NCI-H2196 (cell line): ENCODE data around the gene LGR6.
"Not testable (repeated sequence)": the region's sequence is repeated elsewhere in the genome, so short reads cannot be mapped to it uniquely, and the experiment has no call there.

ENCODE experiments used
- DNase-seq: peaks from one replicate; lab custom pipeline; 2025; ENCODE audit not compliant: unreplicated experiment; lab: John Stamatoyannopoulos, UW

Gene LGR6

GRCh38 chr1:202317941-202318925, 124.6 kb downstream of the LGR6 start:
- no peak for DNase-seq

GRCh38 chr1:202319381-202320080, 125.9 kb downstream of the LGR6 start:
- no peak for DNase-seq

- DNase-seq = no peak
These were observed 126.4 kb downstream of the LGR6 start for GRCh38 chr1:202320081-202320405.

GRCh38 chr1:202323731-202324130, 130.1 kb downstream of the LGR6 start:
- no peak for DNase-seq

GRCh38 chr1:202324646-202325045, 131.0 kb downstream of the LGR6 start:
- DNase-seq = no peak

- DNase-seq = no peak
These were observed 136.3 kb downstream of the LGR6 start for GRCh38 chr1:202329891-202330290.

GRCh38 chr1:202333861-202334260, 140.3 kb downstream of the LGR6 start:
- DNase-seq = no peak

GRCh38 chr1:202343652-202344349, 150.2 kb downstream of the LGR6 start:
- peak; percentile 57 for DNase-seq

- DNase-seq = no peak
These were observed 154.5 kb downstream of the LGR6 start for GRCh38 chr1:202348005-202348508.

GRCh38 chr1:202348509-202349205, 155.1 kb downstream of the LGR6 start, which contains the start of gene PPP1R12B:
Gene PPP1R12B (plus strand): TSS chr1:202348699. CDS start chr1:202348852, 153 bp downstream.
- DNase-seq = peak; percentile 98

- no peak for DNase-seq
These were observed 155.8 kb downstream of the LGR6 start for GRCh38 chr1:202349206-202349928.

GRCh38 chr1:202351725-202352124, 158.1 kb downstream of the LGR6 start:
- DNase-seq = no peak

- DNase-seq = not testable (repeated sequence)
These were observed 159.1 kb downstream of the LGR6 start for GRCh38 chr1:202352583-202353197.

- DNase-seq = no peak
These were observed 162.4 kb downstream of the LGR6 start for GRCh38 chr1:202355944-202356553.

GRCh38 chr1:202357506-202357905, 163.9 kb downstream of the LGR6 start:
- DNase-seq = no peak

GRCh38 chr1:202361224-202361623, 167.6 kb downstream of the LGR6 start:
- no peak for DNase-seq

- DNase-seq = no peak
These were observed 168.1 kb downstream of the LGR6 start for GRCh38 chr1:202361701-202362100.

GRCh38 chr1:202362212-202362611, 168.6 kb downstream of the LGR6 start:
- DNase-seq = no peak
